Measurements from ENCODE around the gene MAPK4.
"Not testable (repeated sequence)": the region's sequence is repeated elsewhere in the genome, so short reads cannot be mapped to it uniquely, and the experiment has no call there.

Gene MAPK4

DNA sequence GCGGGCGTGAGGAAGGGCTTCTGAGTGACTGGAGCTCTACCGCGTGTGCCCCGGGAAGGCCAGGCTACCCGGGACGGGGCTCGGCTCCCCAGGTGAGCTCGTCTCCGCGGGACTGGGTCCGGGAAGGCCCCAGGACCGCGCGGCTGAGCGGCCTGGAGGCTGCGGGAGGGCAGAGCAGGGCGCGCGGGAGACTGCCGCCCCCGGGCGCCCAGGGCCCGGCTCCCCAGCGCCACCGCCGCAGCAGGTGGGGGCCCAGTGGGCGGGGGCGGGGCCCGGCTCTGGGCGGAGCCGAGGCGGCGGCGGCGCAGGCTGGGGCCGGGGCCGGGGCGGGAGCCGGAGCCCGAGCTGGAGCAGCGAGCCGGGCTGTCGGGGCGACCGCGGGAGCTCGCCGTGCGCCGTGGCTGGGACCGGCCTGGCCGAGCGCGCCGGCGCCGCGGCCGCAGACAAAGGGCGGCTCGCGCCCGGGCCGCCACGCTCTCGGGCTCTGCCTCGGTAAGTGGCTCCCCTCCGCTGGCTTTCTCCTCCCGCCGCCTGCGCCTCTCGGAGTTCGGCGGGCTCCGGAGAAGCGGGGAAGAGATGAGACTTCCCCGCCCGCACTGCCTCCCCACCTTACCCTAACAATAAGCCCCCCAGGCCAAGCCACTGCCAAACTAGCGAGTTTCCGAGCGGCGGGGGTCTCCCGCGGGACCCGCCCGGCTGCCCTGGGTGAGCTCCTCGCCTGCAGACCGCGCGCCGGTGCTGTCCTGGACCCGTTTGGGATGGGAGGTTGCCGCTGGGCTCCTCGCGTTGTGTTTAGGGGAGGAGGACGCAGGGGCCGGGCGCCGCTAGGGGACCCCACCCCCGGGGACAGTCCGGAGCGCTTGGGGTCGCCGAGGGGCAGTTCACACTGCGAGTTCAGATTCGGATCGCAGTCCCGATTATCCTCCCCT lies at the start of gene MAPK4:
Gene MAPK4, plus strand, starts transcription at position 336 of the 929 bp plus-strand sequence. CDS start 103,872 bp downstream, outside the sequence.
- DNase-seq (ENCODE audit: low spot score) = peak; percentile 38

DNA sequence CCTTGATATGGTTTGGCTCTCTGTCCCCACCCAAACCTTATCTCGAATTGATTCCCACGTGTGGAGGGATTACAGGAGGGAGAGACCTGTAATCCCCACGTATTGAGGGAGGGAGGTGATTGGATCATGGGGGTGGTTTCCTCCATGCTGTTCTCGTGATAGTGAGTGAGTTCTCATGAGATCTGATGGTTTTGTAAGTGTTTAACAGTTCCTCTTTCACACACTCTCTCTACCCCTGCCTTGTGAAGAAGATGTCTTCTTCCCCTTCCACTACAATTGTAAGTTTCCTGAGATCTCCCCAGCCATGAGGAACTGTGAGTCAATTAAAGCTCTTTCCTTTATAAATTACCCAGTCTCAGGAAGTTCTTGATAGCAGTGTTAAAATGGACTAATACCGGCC lies 42.6 kb upstream of the MAPK4 start:
- not testable (repeated sequence) for DNase-seq (ENCODE audit: low spot score)

DNA sequence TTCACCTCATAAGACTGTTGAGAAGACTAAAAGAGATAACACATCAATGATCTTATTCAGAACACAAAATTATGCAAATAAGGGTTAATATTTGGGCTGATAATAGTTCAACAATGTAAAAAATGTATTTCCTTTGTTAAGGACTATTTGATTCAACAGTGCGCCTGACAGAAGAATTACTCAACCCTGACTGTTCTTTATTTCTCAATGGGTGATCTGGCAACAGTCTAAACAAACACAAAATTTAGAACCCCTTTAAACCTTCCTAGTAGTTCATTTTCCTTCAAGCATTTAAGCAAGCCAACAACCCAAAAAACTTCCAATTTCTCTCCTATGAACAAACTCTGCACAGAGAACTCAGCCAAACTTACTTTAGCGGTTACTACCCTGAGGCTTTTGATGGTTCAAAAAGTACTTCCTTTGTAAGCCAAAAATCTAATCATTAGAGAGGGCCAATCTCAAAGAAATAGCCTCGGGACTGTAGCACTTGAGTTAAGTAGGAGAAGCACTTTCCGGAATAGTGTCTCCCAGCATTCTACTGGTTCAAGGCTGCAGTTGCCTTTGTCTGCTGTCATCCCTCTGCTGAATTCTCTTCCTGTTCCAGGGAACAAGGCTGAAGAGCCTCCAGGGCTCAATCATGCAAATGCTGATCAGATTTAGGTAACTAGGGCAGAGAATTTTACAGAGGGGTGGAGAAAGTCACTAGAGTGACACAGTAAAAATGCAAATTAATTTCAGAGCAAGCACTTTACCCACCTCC lies 40.9 kb upstream of the MAPK4 start:
- DNase-seq (ENCODE audit: low spot score) = no peak

DNA sequence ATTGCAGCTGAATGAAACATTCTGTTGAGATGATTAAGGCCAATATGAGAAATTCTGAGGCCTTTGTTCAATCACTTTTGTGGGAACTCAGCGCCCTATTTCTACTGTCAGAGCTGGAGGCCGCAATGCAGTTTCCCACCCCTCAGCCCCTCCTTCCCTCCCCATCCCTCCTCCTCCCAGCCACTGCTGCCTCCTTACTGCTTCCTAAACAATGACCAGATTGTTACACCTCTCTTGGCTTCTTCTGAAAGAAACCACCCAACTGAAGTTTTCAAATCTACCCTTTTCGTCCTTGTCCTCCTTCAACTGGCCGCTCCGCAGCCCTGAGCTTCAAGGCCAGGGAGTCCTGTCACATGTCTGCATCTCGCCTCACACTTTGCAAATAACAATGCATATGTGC lies 36.7 kb upstream of the MAPK4 start:
- DNase-seq (ENCODE audit: low spot score) = no peak

DNA sequence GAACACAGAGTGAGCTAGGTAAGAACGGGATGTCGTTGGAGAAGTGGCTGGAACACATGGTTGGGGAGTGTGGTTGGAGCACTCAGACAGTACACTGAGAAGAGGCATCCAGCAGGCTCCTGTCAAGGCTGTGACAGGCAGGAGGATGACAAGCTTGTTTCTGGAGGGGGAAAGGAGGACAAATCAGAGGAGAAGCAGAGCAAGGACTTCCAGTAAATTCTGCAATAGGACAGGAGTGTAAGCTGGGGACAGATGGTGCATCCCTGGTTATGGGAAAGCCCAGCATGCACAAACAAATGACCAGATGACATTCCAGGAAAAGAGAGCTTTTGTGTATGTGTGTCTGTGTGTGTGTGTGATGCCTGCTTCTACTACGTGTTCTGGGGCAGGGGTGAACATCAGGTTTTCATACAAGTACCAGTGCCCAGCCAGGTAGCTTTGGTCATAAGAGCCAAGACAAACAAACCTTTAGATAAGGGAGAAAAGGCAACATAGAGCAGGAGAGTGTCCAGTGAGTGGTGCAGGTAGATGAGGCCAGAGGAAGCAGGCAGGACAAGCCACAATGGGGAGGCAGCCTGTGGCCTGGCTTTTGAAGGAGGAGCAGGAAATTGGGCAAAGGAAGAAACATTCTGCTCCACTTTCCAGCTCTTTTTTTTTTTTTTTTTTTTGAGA lies 32.1 kb upstream of the MAPK4 start:
- DNase-seq (ENCODE audit: low spot score) = no peak

DNA sequence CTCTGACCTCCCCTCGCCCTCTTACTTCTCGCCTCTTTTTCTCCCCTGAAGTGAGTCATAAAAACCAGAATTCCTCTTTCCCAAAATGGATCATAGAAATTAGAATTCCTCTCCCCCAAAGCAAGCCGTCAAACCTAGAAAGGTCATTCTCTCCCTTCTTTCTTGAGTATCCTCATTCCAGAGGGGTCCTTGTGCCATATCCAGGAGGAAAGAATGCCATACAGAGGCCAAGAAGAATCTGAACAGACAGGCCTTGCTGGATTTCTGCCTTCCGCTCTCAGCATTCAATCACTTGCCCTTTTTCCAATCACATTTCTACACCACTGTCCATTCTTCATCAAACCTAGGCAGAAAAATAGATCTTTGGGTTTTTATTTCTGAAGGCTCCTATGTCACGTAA lies 31.1 kb upstream of the MAPK4 start:
- DNase-seq (ENCODE audit: low spot score) = no peak

DNA sequence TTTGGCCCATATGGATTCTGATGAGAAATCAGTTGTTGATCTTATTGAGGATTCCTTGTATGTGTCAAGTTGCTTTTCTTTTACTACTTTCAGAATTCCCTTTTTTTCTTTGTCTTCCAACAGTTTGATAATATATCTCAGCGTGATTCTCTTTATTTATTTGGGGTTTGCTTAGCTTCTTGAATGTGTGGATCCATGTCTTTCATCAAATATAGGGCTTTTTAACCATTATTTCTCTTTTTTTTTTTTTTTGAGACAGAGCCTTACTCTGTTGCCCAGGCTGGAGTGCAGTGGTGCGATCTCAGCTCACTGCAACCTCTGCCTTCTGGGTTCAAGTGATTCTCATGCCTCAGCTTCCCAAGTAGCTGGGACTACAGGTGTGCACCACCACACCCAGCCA lies 26.1 kb upstream of the MAPK4 start:
- not testable (repeated sequence) for DNase-seq (ENCODE audit: low spot score)

DNA sequence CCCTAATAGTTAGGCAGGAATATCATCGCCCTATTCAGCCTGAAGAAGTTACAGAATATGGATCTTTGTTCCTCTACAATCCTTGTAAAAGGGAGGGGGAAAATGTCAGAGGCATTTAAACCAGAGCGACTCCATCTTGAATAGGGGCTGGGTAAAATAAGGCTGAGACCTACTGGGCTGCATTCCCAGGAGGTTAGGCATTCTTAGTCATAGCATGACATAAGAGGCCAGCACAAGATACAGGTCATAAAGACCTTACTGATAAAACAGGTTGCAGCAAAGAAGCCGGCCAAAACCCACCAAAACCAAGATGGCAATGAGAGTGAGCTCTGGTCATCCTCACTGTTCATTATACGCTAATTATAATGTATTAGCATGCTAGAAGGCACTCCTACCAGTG lies 15.4 kb upstream of the MAPK4 start:
- not testable (repeated sequence) for DNase-seq (ENCODE audit: low spot score)

DNA sequence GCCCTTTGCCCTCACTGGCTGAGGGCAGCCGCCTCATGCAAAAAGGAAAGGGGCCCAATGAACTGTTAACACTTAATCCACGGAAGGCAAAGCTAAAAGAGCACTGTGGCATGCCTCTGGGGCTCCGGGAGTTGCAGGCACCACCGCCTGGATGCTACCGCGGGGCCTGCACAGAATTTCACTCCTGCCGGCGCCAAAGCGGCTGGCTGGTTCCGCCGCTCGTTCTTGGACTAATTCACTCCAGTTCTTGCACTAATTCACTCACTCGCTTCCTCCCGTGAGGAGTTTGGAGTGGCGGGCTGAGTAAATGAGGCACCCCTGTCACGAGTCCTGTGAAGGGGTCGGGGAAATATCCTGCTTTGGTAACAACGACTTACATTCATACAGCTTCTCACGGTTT lies 14.0 kb upstream of the MAPK4 start:
- no peak for DNase-seq (ENCODE audit: low spot score)

DNA sequence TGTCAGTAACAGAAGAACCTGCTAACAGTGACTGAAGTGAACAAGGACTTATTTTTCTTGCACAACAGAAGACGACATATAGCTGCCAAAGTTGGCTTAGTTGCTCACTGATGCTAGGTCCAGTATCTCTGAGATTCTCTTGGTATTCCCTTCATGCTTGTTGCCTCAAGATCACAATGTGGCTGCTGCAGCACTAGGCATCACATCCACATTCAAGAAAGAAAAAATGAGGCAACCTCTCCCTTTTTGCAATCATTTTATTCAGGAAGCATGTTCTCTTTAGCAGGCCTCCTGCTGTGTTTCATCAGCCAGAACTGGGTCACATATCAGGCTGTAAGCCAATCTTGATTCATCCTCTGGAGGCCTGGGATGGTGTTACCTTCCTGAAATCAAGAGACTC lies 11.7 kb upstream of the MAPK4 start:
- DNase-seq (ENCODE audit: low spot score) = no peak

DNA sequence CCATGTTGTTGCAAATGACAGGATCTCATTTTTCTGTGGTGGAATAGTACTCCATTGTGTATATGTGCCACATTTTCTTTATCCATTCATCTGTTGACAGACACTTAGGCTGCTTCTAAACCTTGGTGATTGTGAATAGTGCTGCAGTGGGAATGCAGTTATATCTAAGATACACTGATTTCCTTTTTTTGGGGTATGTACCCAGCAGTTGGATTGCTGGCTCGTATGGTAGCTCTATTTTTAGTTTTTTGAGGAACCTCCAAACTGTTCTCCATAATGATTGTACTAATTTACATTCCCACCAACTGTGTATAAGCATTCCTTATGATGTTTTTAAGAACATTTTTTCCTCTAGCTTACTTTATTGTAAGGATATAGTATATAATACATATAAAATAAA lies 8.2 kb upstream of the MAPK4 start:
- not testable (repeated sequence) for DNase-seq (ENCODE audit: low spot score)

DNA sequence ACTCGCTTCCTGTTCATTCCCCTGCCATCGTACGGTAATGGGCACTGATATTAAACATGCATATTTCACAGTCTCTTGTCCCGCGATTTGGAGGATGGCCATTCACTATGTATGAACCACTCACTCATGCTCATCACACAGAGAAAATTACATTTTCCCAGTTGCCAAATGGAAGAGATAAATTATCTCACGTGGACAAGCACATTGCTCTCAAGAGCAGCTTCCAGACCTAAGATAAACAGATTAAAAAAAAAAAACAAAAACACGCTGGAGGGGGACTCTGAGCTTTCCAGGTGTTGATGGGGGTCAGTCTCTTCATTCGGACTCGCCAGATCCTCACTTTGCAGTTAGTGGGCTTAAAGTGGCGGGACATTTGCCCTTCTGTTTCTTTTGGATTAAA lies 1.7 kb upstream of the MAPK4 start:
- no peak for DNase-seq (ENCODE audit: low spot score)

DNA sequence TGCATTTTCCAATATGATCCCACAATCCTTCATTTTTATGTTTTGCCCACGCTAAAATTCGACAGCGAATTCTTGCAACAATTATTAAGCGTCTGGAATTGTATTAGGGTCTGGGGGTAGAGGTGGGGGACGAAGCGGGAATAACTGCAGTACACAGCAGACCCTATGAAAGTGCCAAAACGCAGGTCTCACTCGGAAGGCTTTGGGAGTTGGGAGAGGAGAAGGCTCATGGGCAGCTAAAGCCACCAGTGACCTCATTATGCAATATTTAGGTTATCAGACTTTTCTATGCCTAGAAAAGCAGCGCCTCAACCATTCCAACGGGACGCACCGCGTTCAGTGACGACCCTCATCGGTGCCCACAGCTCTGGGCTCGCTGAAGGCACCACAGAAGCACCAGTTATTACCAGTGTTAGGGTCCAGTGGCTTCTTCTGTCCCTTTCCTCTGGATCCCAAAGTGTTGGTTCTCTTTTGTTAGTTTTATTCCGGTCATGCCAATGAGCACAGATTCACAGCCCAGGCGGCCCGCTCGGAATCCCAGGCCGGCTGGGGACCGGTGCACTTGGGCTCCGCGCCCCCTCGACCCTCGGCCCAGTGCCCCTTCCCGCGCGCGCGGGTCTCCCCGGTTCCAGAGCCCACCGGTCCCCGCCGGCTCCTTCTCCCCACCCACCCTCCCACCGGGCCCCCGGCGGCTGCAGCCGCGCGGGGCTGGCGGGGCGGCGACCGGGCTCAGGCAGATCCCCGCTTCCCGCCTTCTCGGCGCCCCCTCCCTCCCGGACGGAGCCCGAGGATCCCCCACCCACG lies 737 bp upstream of the MAPK4 start:
- peak; percentile 15 for DNase-seq (ENCODE audit: low spot score)

DNA sequence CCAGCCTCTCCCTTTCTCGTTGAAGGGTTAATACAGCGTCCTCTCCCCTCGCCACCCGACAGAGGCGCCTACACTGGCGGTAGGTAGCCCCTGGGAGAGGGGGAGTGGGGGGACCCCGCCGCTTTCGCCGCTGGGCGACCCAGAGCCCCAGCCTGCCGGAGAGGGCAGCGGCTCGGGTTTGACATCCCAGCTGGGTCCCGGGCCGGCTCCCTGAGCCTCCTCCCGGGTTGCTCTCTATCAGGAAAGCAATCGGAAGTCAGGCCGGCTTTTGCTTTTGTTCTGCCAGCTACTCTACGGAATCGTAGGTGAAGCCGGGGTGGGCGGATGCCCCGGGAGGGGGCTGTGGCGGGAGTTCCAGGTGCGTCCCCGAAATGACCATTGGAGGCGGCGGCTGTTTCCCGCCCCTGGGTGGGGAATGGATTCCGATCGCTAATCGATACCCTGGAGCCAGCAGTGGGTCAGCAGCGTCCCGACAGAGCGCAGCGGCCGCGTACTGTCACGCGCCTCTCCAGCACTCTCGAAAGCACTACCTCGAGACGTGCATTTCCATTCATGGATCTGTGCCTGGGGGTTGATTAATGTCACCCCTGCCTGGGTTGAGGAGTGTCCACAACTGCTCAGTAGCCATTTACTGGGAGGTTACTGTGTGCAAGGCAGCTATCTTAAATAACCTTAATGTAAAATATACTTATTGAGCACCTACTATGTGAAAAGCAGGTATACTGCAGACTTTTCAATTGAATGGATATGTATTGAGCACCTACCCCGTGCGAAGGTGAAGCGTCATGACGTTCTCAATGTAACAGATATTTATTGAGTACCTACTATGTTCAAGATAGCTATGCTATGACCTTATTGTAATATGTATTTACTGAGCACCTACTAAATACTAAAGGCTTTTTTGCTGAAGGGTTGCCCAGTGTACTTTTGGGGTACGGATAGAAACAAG lies 1.1 kb downstream of the MAPK4 start:
- DNase-seq (ENCODE audit: low spot score) = peak; percentile 33

DNA sequence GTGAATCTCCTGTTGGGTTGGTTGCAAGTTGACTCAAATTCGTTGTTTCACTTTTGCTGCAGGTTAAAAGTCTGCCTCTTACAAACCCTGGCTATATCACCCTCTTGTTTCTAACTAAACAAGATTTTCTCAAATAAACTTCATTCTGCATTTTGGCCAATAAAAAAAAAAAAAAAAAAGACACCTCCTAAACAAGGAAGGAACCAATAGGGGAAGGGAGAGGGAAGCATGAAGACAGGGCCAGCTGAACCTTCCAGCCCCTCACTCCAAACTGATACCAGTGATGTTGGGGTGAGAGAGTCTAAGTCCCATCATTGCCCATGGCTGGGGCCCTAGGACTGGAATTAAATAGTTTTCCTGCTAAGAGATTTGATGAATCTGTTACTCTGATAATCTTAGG lies 2.4 kb downstream of the MAPK4 start:
- DNase-seq (ENCODE audit: low spot score) = not testable (repeated sequence)

DNA sequence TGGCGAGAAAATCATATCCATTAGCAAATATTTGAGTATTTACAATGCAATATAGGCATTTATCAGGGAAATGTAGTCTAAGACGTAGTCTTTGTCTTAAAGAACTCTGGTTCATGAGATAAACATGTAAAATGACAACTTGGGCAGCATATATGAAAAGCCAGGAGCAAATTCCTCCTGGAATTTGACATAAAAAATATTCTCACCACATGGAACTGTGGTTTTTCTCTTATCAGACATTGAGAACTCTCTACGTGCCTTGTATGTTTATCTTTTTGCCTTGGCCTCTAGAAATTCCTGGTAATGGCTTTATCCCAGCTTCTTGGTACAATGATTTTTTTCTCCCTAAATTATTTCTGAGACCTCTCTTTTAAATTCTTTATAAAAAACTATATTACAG lies 2.8 kb downstream of the MAPK4 start:
- DNase-seq (ENCODE audit: low spot score) = no peak

DNA sequence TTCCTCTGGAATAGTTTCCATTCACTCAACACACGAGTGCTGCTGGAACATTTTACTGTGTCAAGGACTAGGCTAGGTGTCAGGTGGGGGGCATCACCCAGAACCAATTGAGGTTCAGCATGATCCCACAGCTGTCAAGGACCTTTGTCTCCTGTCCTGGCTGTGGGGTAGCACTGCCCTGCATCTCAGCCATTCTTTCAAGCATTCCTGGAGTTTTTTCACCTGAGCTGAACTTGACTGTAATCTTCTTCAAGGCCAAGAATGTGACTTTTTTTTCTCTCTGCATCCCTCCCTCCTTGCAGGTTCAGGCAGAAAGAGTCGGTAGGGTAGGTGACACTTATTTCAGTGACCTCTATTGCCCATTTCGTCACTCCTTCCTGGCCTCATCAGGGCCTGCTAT lies 3.5 kb downstream of the MAPK4 start:
- no peak for DNase-seq (ENCODE audit: low spot score)

DNA sequence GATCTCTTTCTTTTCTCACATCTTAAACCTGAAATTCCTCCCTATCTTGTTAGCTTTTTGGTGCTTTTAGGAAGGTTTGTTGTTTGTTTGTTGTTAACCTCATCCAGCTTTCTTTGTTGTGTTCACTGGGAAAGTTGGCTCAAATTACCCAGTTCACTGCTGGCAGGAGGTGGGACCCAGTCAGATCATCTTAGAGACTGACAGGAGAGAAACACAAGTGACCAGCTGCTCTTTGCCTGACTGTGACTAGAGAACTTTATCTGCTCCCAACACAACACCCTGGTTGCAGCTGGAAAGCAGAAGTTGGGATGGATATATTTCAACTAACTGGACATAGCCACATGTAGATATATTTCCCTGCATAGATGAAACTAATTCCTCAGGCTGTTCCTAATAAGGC lies 10.0 kb downstream of the MAPK4 start:
- no peak for DNase-seq (ENCODE audit: low spot score)

DNA sequence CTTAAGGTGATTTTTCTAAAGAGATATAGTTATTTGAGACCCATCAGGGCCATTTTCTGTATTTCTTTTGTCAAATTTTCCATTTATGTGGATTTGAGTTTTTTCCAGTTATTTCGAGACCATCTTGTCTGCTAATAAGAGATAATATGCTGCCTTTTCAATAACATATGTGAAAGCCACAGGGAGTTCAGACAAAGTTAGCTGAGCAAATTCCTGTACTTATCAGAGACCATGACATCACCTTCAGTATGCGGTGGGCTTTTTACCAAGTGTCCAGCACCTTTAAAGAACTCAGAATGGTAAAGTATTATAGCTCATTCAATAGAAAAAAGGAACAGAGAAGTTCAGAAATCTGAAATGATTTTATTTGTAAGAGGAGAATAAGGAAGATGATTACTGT lies 11.7 kb downstream of the MAPK4 start:
- no peak for DNase-seq (ENCODE audit: low spot score)

DNA sequence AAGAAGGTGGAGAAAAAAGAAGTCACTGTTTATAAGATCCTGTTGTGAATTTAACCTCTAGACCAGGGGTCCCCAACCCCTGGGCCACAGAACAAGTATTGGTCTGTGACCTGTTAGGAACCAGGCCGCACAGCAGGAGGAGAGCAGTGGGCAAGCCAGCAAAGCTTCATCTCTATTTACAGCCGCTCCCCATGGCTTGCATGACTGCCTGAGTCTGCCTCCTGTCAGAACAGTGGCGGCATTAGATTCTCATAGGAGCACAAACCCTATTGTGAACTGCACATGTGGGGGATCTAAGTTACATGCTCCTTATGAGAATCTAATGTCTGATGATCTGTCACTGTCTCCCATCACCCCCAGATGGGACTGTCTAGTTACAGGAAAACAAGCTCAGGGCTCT lies 13.3 kb downstream of the MAPK4 start:
- not testable (repeated sequence) for DNase-seq (ENCODE audit: low spot score)

DNA sequence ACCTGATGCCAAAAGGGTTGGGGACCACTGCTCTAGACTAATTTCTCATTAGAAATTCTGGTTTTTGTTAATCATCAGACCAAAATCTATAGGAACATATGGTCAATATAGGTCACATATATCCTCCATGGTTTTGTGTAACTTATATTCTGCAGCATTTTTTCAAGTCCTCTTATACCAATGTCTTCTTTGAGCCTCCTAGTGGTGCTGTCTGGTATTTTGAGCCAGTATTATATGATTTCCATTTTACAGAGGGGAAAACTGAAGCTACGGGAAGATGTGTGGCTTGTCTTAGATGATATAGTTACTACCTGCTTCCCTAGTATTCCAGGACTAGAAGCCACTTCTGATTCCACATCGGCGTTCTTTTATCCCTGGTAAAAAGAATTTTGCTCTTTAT lies 13.8 kb downstream of the MAPK4 start:
- DNase-seq (ENCODE audit: low spot score) = no peak
